HG03045 (cell line): ENCODE results near the gene EVA1A.
"Not testable (repeated sequence)": the region's sequence is repeated elsewhere in the genome, so short reads cannot be mapped to it uniquely, and the experiment has no call there.

ENCODE experiments used
- ATAC-seq: cut with Tn5 transposase; IDR thresholded peaks from one replicate; pipeline ENCODE4 v1.9.1; 2021; ENCODE audit warnings: mild to moderate bottlenecking, moderate library complexity; ENCODE audit not compliant: unreplicated experiment

Gene EVA1A

DNA sequence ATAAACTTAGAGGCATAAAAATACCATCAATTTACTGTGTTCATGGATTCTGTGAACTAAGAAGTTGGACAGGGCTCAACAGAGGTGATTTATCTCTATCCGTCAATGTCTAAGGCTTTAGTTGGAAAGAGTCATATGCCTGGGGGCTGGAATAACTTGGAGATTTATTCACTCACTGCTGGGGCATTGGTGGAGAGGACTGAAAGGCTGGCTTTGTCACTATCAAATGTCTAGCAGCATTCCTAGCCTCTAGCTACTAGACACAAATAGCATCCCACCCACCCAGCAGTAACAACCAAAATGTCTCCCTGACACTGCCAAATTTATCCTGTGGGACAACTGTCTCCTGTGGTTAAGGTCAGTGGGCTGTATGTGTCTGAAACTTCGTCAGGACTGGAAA is 71.0 kb downstream of the EVA1A start:
- no peak for ATAC-seq

DNA sequence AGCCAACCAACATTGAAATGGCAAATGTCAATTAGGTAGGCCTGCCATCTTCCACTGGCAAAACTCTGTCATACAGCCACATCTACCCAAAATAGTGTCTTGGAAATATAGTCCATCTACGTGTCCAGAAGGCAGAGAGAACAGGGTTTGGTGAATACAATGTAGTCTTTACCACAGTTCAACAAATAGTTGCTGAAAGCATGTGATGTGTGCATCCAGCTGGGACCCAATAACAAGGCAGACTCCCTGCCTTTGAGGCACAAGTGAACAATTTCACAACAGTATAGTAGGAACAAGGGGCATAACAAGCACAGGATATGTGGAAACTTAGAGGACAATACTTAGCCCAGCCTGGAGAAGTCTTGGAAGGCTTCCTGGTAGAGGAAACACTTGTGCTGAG is 72.6 kb downstream of the EVA1A start:
- ATAC-seq, result no peak

DNA sequence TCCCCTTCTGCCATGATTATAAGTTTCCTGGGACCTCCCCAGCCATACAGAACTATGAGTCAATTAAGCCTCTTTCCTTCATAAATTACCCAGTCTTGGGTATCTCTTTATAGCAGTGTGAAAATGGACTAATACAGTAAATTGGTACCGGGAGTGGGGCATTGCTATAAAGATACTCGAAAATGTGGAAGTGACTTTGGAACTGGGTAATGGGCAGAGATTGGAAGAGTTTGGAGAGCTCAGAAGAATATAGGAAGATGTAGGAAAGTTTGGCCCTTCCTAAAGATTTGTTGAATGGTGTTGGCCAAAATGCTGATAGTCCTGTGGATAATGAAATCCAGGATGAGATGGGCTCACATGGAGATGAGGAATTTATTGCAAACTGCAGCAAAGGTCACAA is 74.0 kb downstream of the EVA1A start:
- not testable (repeated sequence) for ATAC-seq

DNA sequence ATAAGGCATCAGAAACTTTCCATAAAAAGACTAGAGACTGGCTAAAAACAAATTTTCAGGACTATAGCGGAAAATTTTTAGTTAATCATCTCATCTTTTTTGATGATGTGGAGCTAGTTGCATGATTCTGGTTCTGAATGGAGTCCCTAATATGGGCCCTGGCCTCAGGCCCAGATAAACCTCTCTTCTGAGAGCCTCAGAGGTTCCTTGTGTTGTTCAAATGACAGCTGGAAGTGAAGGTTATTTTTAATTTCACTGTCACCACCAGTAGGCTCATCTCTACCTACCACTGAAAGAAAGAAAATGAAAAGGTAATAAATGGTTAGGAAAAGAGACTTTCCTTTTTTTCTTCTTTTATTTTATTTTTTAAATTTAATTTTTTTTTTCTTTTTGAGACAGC is 75.9 kb downstream of the EVA1A start:
- ATAC-seq, result no peak

DNA sequence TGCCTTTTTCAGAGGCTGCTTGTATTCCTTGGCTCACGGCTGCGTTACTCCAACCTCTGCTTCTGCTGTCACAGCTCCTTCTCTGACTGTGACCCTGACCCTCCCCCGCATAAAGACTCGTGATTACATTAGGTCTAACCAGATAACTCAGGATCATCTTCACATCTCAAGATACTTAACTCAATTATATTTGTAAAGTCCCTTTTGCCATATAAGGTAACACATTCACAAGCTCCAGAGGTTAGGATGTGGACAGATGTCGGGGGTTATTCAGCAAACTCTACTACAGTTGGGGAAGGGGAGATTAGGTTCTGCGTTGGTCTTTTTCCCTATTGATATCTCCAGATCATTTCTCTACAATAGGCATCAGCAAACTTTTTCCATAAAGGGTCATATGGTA is 76.9 kb downstream of the EVA1A start:
- no peak for ATAC-seq

DNA sequence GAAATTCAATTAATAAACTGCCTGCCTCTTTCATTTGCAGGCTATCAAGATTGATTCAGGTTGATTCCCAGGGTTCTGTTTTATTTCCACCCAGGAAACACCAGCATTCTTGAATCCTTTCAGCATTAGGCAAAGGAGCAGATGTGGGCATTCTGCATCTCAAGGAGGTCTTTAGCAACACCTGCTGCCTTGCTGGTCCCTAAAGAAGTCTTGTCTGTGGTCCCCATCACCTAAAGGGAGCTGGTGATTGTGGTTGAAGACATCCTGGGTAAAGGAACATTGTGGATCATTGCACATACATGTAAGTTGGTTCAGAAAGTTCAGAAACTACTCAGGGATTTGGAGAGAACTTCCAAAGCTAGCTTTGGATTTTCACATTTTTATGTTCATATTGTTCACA is 78.3 kb downstream of the EVA1A start:
- no peak for ATAC-seq

DNA sequence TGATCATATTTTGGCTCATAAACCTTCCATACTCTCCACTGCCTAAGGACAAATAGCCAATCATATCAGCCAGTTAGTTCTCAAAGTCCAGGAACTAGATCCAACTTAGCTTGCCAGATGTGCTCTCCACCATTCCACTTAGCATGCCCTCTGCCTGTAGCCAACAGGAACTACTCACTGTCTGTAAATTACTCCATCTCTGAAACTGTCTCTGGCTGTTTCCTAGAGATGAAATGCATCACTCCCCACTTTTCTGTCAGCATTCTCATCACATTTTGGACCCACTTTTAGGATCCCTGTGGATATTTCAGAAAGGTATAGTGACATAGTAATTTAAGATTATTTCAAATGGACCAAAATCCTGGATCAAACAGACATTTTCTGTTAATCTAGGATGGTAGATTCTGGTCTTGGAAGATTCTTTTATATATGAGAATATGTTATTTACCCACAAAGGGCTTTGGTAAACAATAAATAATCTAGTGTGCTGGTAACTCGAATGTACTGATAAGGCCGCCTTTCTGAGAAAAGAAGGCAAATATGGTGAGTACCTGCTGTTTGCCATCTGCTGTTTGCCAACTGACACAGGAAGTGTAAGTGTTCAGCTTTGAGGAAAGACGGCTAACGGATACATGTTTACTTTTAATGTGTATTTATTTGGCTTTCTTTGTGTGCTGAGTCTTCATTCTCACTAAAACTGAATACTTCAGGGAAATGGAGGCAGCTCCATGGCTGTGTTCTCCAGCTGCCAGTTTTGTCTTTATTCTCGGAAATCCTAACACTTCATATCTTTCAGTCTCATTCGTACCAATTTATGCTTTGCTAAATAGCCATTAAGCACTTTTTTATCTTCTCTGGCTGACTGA is 79.5 kb downstream of the EVA1A start:
- ATAC-seq, result no peak

DNA sequence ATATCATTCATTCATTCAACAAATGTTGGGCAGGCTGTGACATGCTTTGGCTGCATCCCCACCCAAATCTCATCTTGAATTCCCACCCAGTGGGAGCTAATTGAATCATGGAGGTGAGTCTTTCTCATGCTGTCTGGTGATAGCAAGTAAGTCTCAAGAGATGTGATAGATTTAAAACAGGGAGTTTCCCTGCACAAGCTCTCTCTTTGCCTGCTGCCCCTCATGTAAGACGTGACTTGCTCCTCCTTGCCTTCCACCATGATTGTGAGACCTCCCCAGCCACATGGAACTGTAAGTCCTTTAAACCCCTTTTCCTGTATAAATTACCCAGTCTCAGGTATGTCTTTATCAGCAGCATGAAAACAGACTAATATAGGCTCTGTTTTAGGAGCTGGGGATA is 83.0 kb downstream of the EVA1A start:
- not testable (repeated sequence) for ATAC-seq

DNA sequence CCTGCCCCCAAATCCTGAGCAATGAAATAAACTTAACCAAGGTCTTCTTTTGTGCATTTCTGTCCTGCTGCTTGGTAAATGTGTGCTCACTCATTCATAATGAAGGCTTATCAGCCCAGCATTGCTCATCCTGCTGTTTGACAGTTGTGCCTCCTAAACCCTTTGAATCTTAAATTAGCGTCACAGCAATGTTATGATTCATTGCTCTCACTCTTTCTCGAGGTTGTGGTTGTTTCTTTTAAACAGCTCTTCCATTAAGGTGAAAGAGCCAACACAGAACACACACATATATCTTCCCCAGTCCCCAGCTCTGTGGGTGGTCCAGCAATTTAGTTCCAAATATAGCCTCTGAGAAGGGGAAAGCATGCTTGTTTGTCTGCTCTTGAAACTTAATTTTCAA is 84.0 kb downstream of the EVA1A start:
- no peak for ATAC-seq

DNA sequence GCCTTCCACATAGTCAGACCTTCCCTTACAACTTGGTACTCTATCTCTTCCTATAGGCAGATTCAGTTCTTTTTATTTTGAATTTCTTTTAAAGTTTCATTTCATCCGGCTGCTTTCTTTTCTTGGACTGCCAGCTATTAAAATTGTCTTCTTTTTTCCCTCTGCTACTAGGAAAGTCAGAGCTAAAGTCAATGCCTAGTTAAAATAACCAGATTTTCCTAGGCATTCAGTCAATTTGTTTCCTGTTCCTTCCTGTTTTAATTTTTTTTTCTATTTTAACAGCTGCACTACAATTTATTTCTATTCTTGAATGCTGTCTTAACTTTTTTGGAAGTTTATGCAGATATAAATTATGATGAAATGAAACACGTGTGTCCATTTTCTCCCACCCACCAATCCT is 84.8 kb downstream of the EVA1A start:
- no peak for ATAC-seq

DNA sequence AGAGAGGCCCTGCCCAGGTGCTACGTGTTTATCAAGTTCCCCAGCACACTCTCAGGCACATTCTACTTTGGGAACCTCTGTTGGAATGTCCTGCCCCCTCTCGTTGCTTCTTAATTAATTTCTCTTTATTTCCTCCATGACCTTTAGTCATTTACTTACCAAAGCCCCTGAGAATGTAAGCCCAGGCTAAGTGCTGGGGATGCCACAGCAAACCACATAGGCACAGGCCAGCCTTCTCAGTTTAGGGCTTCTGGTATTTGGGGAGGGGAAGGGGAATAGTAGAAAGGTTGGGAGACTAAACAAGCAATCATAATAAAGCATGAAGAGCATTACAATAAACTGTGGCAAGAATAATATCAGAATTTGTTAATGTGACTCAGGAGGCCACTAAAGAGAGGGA is 85.7 kb downstream of the EVA1A start:
- no peak for ATAC-seq

DNA sequence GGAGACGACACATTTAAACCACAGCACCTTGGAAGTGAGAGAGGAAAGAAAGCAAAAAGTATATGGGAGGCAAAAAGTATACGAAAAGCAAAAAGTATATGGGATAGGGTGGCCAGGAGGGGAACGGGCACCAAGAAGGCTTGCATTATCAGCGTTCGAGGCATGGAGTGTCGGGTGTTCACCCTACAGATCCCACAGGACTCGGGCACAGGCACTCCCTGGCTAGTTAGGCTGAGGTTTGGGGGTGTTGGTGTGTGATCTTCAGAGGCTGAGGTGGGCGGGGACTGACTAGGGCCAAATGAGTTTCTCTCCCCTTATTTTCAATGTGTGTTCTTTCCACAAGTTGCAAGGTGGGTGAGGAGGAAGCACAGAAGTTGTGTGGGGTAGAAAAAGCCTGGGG is 86.6 kb downstream of the EVA1A start:
- no peak for ATAC-seq

DNA sequence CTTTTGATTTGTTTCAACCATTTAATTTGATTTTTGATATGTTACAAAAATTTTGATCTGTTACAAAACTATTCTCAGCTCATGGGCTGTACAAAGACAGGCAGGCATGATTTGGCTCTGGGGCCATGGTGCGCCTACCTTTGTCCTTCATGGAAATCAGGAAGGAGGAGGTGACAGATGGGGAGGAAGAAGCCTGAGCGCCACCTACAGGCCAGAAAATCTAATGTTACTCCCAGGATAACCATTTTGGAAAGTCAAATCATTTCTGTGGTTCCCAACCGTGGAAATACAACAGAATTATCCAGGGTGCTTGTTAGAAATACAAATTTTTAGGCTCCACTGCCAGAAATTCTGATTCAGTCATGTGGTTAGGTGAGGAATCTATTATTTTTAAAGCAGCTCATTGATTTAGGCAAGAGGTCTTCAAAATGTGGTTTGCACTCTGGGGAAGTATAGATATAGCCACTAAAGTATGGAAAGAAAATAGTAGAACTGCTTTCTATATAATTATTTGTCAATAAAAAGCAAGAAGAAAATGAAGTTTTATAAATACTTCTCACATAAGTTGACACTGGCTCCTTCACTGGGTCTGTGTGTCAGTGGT is 93.9 kb downstream of the EVA1A start:
- ATAC-seq, result no peak

DNA sequence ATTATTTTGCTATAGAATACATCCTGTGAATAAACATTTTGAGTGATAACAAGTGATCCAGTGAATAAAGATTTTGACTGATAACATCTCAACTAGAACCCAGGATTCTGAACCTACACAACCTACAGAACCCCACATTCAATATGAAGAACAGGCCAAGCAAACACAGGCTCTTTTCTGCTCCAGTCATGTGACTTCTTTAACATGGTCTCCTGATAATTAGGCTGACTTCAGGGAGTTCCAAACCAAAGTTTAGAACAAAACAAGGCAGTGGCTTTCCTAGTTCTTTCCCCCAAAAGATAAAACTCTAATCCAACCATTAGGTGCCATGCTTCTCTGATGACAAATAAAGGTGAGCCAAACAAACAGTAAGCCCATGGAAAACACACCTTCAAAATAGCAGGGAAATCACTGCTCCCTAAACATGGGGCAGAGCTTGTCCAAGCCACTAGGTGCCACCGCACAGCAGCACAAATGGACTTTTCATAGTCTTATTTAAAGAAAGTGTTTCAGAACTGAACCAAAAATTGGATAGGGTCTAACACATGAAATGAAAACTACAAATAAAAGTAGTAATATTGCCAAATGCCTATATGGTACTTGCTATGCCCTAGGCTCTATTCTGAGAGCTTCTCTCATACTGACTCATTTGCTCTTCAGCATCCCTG is 95.3 kb downstream of the EVA1A start:
- ATAC-seq, result no peak

DNA sequence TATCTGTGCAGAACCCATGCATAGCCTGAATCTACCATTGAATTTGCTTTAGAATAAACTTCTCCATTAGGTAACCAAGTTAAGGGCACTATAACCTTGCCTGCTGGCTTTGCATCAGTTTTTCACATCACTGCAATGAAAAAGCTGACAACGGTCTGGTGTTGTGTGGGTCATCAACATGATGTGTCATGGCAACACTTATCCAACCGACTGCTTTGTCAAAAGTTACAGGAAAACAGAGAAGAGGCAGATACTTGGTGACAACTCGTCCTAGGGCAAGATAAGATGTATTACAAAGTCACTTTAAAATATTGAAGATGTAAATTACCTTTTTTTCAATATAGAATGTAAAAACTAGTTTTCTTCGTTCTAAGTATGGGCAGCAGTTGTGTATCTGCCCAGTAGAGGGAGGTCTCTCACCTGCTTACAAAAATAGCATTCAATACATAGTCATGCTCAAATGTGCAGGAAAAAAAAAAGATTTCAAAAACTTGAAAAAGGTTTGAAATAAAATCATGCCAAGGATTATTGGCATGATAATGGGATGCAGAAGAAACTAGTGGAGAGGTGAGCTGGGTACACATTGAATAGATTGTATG is 96.3 kb downstream of the EVA1A start:
- ATAC-seq, result no peak

DNA sequence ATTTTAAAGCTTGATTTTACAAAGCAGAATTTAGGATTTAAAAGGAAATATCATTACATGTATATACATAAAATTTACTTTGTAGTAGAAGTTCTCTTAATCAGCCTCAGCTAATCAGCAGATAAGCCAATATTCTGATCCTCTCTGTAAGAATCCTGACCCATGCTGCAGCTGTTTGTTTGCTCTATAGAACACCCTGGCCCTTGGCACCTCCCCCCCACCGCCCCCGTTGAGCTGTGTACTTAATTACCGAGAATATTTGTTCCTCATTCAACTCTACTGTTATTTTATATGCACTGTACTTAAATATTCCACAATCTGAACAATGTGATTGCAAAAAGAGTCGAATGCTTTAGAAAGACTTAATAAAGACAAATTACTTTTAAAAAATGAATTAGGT is 98.0 kb downstream of the EVA1A start:
- no peak for ATAC-seq

DNA sequence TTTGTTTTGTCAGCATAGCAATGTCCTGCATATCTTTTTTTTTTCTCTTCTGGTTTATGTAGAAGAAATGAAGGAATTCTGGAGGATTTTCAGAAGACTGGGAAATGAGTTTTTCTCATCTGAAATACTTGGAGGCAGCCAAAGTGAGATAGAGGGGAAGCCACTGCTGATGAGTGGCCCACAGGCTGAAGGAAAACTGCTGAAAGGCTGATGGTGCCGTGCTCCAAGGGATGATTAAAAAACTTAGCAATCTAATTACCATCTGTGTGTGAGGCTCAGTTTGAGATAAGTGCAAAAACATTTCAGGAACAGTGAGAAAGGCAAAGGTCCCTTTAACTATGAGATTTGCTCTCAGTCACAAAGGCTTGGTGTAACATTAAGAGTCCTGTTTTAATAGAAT is 98.5 kb downstream of the EVA1A start:
- ATAC-seq, result no peak

DNA sequence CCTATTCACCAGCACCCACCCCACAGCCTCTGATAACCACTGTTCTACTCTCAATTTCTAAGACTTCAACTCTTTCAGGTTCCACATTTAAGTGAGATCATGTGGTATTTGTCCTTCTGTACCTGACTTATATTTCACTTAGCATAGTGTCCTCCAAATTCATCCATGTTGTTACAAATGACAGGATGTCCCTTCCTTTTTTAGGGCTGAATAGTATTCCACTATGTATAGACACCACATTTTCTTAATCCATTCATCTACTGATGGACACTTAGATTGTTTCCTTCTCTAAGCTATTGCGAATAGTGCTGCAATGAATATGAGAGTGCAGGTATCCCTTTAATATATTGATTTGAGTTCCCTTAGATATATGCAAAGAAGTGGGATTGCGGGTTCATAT is 100.1 kb downstream of the EVA1A start:
- no peak for ATAC-seq

DNA sequence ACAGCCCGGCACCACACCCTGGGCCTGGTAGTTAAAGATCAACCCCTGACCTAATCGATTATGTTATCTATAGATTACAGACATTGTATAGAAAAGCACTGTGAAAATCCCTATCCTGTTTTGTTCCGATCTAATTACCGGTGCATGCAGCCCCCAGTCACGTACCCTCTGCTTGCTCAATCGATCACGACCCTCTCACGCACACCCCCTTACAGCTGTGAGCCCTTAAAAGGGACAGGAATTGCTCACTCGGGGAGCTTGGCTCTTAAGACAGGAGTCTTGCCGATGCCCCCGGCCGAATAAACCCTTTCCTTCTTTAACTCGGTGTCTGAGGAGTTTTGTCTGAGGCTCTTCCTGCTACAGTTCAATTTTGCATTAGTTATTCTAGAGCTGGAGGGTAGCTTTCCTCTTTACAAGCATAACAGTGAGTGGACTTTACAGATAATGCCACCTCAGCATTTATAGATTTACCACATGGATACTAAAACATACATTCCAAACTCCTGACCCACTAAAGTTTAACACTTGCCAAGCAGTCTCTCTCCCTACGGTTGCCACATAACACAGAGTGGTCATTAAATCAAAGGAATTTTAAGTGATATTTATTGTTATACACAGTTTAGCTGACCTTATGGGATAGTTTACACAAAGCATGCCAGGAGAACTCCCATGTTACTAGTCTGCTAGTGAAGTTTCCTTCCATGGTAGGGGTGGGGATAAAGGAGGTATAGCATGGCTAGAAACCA is 101.0 kb downstream of the EVA1A start:
- ATAC-seq, result no peak

DNA sequence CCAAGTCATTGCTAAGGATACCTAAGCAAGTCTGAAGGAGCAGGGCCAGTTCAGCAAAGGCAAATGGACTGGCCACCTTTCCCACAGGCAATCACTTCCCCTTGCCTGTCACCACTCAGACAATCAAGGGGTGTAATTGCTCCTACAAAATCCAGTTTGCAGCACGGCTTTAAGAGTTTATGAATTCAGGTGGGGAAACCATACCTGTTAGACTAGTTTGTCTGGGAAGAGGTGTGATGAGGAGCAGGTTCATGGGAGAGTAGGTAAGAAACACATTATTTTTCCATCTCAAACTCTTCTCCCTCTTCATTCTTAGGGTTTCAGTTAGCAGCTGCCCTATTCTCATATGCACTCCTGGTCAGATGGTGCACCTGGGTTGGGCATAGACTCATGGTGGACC is 102.5 kb downstream of the EVA1A start:
- ATAC-seq, result no peak

DNA sequence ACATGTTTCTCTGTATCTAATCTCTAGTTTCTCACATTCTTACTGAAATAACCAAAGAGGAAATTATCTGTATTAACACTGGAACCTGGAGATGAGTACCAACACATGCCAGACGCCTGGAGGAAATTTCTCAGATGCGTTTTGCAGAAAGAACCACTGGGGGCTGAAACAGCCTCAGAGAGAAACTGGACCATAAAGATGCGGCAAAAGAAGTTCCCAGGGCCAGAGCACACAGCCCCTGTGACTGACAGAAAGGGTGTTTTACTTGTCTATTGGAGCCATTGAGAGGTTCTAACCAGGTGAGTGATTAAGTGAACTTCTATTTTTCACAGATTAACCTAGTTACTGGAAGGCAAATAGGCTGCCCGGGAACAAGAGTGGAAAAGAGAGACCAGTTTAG is 103.9 kb downstream of the EVA1A start:
- no peak for ATAC-seq
